A549 (cell line): Measurements from ENCODE around the gene SMIM8. TPM values are rescaled to one million over a fixed set of nuclear protein-coding genes. Genes with fewer than 3 reads are reported as not detected.

Experiments
- ATAC-seq, 2 experiments: fragments of 200-7000 bp in 1 of 2; fragments of >200 bp in 1 of 2; cut with Nextera tagmentation in 1 of 2; cut with Tn5 transposase in 1 of 2; 3 replicates each; pipeline versions ENCODE4 v1.8.0 to v1.9.1; 2018 to 2020; ENCODE audit warnings: mild to moderate bottlenecking in 1 of 2, moderate library complexity in 1 of 2
- CTCF ChIA-PET: fragments of 300-600 bp; sonication (Branson Sonifier 250); formaldehyde crosslinking; extraction: SDS; loops from one replicate; lab custom pipeline; 2021; ENCODE audit warnings: antibody characterized with exemption, inconsistent platforms; lab: Yijun Ruan, JAX
- POLR2A ChIA-PET: fragments of 350-600 bp; formaldehyde crosslinking; extraction: SDS; loops from one replicate; lab custom pipeline; 2021; ENCODE audit warnings: antibody characterized with exemption, inconsistent platforms; lab: Yijun Ruan, JAX
- DNase-seq, 2 experiments: peaks; one replicate each; pipeline versions ENCODE4 v3.0.0 to v3.0.0-alpha.2; 2011 to 2016; ENCODE audit warnings: low read depth in 1 of 2, low spot score in 1 of 2
- FAIRE-seq: peaks from 2 replicates; lab custom pipeline; 2011; peaks lifted over from hg19 to GRCh38; lab: Jason Lieb, UNC
- H3K27ac ChIP-seq, 2 experiments: fragments of >200 bp; sonication (Bioruptor Twin); formaldehyde crosslinking; 3 replicates each; pipeline ENCODE4 v1.5.1; 2016 to 2017
- H3K4me1 ChIP-seq: fragments of >200 bp; sonication (Bioruptor Twin); formaldehyde crosslinking; 3 replicates; pipeline ENCODE4 v1.6.1; 2016
- H3K4me2 ChIP-seq: fragments of >200 bp; sonication (Bioruptor Twin); formaldehyde crosslinking; 3 replicates; pipeline ENCODE4 v1.6.1; 2016
- H3K4me3 ChIP-seq: fragments of >200 bp; sonication (Bioruptor Twin); formaldehyde crosslinking; 3 replicates; pipeline ENCODE4 v1.5.1; 2016
- H3K9me3 ChIP-seq: fragments of >200 bp; sonication (Bioruptor Twin); formaldehyde crosslinking; 3 replicates; pipeline ENCODE4 v1.6.1; 2016
- ATOH8 ChIP-seq: fragments of 250-450 bp; sonication (Bioruptor Pico); IDR thresholded peaks from 2 replicates; pipeline ENCODE4 v1.5.0; 2020; ENCODE audit warnings: low read depth, mild to moderate bottlenecking, moderate library complexity
- BCL3 ChIP-seq: fragments of >200 bp; sonication (Bioruptor Twin); formaldehyde crosslinking; IDR thresholded peaks from 3 replicates; pipeline ENCODE4 v1.6.1; 2016
- BHLHE40 ChIP-seq: IDR thresholded peaks from 2 replicates; pipeline ENCODE4 v1.6.1; 2012; ENCODE audit warnings: low read depth, low read length, inconsistent platforms
- EHMT2 ChIP-seq: fragments of 200-600 bp; sonication (generic); IDR thresholded peaks from 2 replicates; pipeline ENCODE4 v1.6.1; 2016; ENCODE audit warnings: antibody characterized with exemption, low read depth, mild to moderate bottlenecking, moderate library complexity
- HDAC2 ChIP-seq: fragments of 200-600 bp; sonication (generic); IDR thresholded peaks from 2 replicates; pipeline ENCODE4 v1.6.1; 2016
- HEYL ChIP-seq: fragments of 250-450 bp; sonication (Bioruptor Pico); IDR thresholded peaks from 2 replicates; pipeline ENCODE4 v1.8.0; 2021; ENCODE audit warnings: mild to moderate bottlenecking, moderate library complexity
- HOXB5 ChIP-seq: fragments of 250-450 bp; sonication (Bioruptor Pico); IDR thresholded peaks from 2 replicates; pipeline ENCODE4 v1.5.0; 2020; ENCODE audit warnings: mild to moderate bottlenecking, moderate library complexity
- JUN ChIP-seq, 2 experiments: fragments of >200 bp; sonication (Bioruptor Twin); formaldehyde crosslinking; IDR thresholded peaks; 2 replicates in 1 of 2; 3 replicates in 1 of 2; pipeline ENCODE4 v1.6.1; 2016 to 2017
- MYC ChIP-seq: IDR thresholded peaks from 2 replicates; pipeline ENCODE4 v1.6.1; 2012; ENCODE audit warnings: mild to moderate bottlenecking, inconsistent platforms, low read length, improper control_type of control experiment, borderline replicate concordance
- NPAS2 ChIP-seq: fragments of 250-450 bp; sonication (Bioruptor Pico); IDR thresholded peaks from 2 replicates; pipeline ENCODE4 v1.8.0; 2022; ENCODE audit warnings: mild to moderate bottlenecking, moderate library complexity, borderline replicate concordance
- POLR2A ChIP-seq: IDR thresholded peaks from 2 replicates; pipeline ENCODE4 v1.6.1; 2012; ENCODE audit warnings: mild to moderate bottlenecking, low read length
- POLR2AphosphoS2 ChIP-seq: conservative IDR thresholded peaks from 2 replicates; pipeline ENCODE4 v1.6.1; 2012; ENCODE audit warnings: low read length, improper control_type of control experiment, inconsistent platforms
- ZNF302 ChIP-seq: fragments of 250-450 bp; sonication (Bioruptor Pico); IDR thresholded peaks from 2 replicates; pipeline ENCODE4 v1.9.0; 2021; ENCODE audit warnings: inconsistent platforms, mild to moderate bottlenecking, moderate library complexity
- WGBS: methylation state at CpG from one replicate; pipeline ENCODE4 v1.1.6; 2017; ENCODE audit errors: missing lambda C conversion rate; 5-methylcytosine and 5-hydroxymethylcytosine counted together
- polyA plus RNA-seq, 4 experiments: library from polyadenylated mRNA; depleted of rRNA in 3 of 4; stranded (reverse); fragments of >200 nt; fragmentation: RNase III in 1 of 4; extraction: RNeasy Plus Mini Kit Qiagen cat#74134 plus additional on column Dnase treatment in 1 of 4; gene quantifications; 2 replicates in 3 of 4; 3 replicates in 1 of 4; pipeline ENCODE4 v1.2.3, GENCODE V29; 2011 to 2017
- TF ChIP-seq, protein P1 (sequence below): IDR thresholded peaks from 2 replicates; pipeline ENCODE4 v1.6.1; 2012; ENCODE audit warnings: low read depth, borderline replicate concordance
- TF ChIP-seq, protein P2 (sequence below): fragments of 450-650 bp; IDR thresholded peaks from 2 replicates; pipeline ENCODE4 v1.6.1; 2014; ENCODE audit warnings: antibody characterized with exemption
- TF ChIP-seq, protein P3 (sequence below): fragments of 150-350 bp; IDR thresholded peaks from 2 replicates; pipeline ENCODE4 v1.6.1; 2014; ENCODE audit warnings: low read depth, mild to moderate bottlenecking, low read length

SMIM8 gene
- polyA plus RNA-seq, 2 of the 4 experiments (the other 2 are of a cell fraction) = 2.8 to 6.9 TPM

GRCh38 chr6:87333591-87334181 lies 11.3 kb downstream of the SMIM8 start:
- DNase-seq (no peak), ATAC-seq (no peak), FAIRE-seq (no peak)
- Histone ChIP-seq H3K4me1 (no peaks in the 10 kb centered on the region), H3K4me3 (no peak overlapping the region), H3K4me2 (no peak overlapping the region), H3K9me3 (no peaks in the 10 kb centered on the region), H3K27ac (no peak overlapping the region)
- ChIA-PET CTCF (no interaction called here), POLR2A (no interaction called here)
- WGBS = 98% methylated on average over 3 of the region's 3 CpGs
- no peak for TF ChIP-seq POLR2A
- TF ChIP-seq ZNF302 (CRISPR knock-in tag) = no peak
- no peak for TF ChIP-seq HEYL

- no peak for ATAC-seq
- FAIRE-seq = no peak
- Histone ChIP-seq H3K4me2 (no peak overlapping the region), H3K4me3 (no peak overlapping the region), H3K27ac (no peak overlapping the region), H3K4me1 (no peaks in the 10 kb centered on the region), H3K9me3 (no peaks in the 10 kb centered on the region)
- 100% methylated on average over 1 of the region's 1 CpG for WGBS
- CTCF ChIA-PET = no interaction called here
- TF ChIP-seq ZNF302 (CRISPR knock-in tag) (no peak), EHMT2 (no peak), BHLHE40 (no peak), HDAC2 (no peak)
- TF ChIP-seq, protein P1, sequence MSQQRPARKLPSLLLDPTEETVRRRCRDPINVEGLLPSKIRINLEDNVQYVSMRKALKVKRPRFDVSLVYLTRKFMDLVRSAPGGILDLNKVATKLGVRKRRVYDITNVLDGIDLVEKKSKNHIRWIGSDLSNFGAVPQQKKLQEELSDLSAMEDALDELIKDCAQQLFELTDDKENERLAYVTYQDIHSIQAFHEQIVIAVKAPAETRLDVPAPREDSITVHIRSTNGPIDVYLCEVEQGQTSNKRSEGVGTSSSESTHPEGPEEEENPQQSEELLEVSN = no peak
- TF ChIP-seq, protein P2, sequence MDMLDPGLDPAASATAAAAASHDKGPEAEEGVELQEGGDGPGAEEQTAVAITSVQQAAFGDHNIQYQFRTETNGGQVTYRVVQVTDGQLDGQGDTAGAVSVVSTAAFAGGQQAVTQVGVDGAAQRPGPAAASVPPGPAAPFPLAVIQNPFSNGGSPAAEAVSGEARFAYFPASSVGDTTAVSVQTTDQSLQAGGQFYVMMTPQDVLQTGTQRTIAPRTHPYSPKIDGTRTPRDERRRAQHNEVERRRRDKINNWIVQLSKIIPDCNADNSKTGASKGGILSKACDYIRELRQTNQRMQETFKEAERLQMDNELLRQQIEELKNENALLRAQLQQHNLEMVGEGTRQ = no peak
- POLR2A ChIA-PET = no interaction called here
- no peak for DNase-seq
Observed at GRCh38 chr6:87334683-87335082, 12.3 kb downstream of the SMIM8 start.

- ATAC-seq = no peak
- Histone ChIP-seq H3K4me1 (no peaks in the 10 kb centered on the region), H3K4me2 (no peak overlapping the region), H3K4me3 (no peak overlapping the region), H3K27ac (no peak overlapping the region), H3K9me3 (no peaks in the 10 kb centered on the region)
- POLR2A ChIA-PET = no interaction called here
- CTCF ChIA-PET = interaction anchor here (0.6 to 0.7 kb wide), 2 partner anchors 194 to 1444 kb away, joined by 3 read pairs; no protein-coding TSS in a partner anchor
- TF ChIP-seq POLR2AphosphoS2 (no peak), JUN (IDR thresholded peaks at IDR 0.05) (no peak), ATOH8 (CRISPR knock-in tag) (no peak), BCL3 (no peak), MYC (no peak), NPAS2 (no peak), HOXB5 (CRISPR knock-in tag) (no peak)
- TF ChIP-seq, protein P3, sequence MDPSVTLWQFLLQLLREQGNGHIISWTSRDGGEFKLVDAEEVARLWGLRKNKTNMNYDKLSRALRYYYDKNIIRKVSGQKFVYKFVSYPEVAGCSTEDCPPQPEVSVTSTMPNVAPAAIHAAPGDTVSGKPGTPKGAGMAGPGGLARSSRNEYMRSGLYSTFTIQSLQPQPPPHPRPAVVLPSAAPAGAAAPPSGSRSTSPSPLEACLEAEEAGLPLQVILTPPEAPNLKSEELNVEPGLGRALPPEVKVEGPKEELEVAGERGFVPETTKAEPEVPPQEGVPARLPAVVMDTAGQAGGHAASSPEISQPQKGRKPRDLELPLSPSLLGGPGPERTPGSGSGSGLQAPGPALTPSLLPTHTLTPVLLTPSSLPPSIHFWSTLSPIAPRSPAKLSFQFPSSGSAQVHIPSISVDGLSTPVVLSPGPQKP = no peak
- DNase-seq = no peak
- WGBS = 87% methylated on average over 4 of the region's 4 CpGs
- FAIRE-seq = no peak
Observed at GRCh38 chr6:87336367-87336766, 14.0 kb downstream of the SMIM8 start.
